Measurements from ENCODE around the gene TTLL3.
"Not testable (repeated sequence)": the region's sequence is repeated elsewhere in the genome, so short reads cannot be mapped to it uniquely, and the experiment has no call there.

TTLL3 gene, protein sequence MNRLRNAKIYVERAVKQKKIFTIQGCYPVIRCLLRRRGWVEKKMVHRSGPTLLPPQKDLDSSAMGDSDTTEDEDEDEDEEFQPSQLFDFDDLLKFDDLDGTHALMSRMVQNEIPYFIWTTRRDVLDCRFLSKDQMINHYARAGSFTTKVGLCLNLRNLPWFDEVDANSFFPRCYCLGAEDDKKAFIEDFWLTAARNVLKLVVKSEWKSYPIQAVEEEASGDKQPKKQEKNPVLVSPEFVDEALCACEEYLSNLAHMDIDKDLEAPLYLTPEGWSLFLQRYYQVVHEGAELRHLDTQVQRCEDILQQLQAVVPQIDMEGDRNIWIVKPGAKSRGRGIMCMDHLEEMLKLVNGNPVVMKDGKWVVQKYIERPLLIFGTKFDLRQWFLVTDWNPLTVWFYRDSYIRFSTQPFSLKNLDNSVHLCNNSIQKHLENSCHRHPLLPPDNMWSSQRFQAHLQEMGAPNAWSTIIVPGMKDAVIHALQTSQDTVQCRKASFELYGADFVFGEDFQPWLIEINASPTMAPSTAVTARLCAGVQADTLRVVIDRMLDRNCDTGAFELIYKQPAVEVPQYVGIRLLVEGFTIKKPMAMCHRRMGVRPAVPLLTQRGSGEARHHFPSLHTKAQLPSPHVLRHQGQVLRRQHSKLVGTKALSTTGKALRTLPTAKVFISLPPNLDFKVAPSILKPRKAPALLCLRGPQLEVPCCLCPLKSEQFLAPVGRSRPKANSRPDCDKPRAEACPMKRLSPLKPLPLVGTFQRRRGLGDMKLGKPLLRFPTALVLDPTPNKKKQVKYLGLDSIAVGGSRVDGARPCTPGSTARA

DNA sequence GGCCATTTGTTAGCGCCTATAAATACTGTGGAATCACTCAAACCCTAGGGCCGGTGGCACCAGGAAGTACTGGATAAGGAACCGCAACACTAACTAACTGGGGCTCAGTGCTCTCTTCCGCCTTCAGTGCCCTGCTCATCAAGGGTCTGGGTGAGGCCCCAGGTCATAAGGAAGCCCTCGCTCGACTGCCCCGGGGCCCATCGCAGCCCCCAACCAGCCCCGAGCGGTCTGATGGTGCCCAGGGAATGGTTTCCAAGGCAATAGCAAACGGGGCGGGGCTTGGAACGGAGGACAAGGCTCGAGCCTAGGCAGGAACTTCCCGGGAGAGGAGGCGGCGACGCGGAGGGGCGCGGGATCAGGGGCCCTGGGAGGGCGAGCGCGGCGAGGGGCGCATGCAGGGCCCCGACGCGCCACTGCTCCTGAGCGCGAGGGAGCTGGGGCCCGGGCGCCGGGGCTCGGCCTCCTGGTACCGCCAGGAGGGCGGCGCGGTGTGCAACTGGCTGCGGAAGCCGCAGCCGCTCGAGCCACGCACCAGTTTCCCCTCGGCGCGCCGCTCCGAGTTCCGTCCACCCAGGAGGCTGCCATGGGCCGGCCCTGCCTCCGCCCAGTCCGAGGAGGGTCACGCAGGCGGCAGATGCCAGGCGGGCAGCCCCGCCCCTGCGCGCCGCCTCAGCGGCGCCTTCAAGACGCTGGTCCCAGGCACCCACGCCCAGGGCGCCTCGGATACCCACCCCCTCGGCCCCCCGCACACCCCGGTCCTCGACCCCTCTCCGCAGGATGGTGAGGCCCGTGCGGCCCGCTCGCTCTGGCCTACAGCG, at the start of gene TTLL3:
TSS of gene TTLL3 (plus strand) at position 648 of the 818 bp plus-strand sequence. CDS start 400 bp downstream, outside the sequence.
- Histone ChIP-seq H3K27me3 (ENCODE audit: insufficient read depth, low read length) (no peaks in the 10 kb centered on the region), H2AFZ (ENCODE audit: low read depth, low read length) (no peak within 1 kb of the TSS), H3K36me3 (ENCODE audit: insufficient read depth, low read length) (peaks cover 48% of the 10 kb centered on the region), H3K4me3 (ENCODE audit: low read length) (no peak within 1 kb of the TSS), H3K9me3 (ENCODE audit: low read length) (no peaks in the 10 kb centered on the region), H3K4me1 (ENCODE audit: insufficient read depth, low read length) (no peaks in the 10 kb centered on the region)

DNA sequence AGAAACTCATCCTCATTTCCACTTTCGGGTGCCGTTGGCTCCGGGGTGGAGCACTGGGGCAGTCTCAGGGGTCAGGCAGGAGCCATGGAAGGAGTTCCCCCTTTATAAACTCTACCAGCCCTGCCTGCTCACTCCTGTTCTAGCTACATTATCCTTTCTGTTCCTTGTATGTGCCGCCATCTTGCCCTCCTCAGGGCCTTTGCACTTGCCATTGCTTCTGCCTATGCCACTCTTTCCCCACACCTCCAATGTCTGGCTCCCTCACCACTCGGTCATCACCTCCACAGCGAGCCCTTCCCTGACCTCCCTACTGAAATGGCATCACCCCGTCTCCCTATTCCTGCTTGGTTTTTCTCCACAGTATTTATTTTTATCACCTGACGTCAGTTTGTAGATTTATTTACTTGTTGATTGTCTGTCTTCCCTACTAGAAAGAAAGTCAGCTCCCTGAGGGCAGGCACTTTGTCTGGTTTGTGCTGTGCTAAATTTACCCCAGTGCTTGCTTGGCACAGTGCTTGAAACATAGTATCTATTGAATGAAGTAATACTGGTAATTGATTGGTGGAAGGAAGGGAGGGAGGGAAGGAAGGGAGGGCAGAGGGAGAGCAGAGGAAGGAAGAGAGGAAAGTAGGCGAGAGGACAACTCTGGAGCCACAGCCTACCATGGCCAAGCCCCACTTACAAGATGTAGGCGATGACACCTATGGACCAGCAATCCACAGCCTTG, 49.1 kb upstream of the TTLL3 start:
- peaks cover 51% of the 10 kb centered on the region for H3K36me3 ChIP-seq (ENCODE audit: insufficient read depth, low read length)
- no peak overlapping the region for H3K4me3 ChIP-seq (ENCODE audit: low read length)

DNA sequence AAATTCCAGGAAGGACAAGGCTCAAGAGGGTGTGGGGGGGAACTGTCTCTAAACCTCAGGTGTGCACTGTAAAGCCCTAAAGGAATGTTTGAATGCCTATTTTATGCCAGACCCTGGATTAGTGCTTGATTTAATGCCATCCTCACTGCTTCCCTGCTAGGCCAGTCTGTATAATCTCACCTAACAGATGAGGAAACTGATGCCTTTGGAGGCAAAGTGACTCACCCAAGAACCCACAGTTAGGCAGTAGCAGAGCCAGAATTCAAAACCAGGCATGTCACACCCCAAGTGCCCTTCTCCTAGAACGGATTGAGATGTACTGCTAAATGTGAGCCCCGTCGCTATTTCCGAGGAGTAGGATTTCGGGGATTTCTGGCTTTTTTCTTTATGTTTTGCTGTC, 48.1 kb upstream of the TTLL3 start:
- H3K4me1 ChIP-seq (ENCODE audit: insufficient read depth, low read length), result no peaks in the 10 kb centered on the region
- peaks cover 42% of the 10 kb centered on the region for H3K36me3 ChIP-seq (ENCODE audit: insufficient read depth, low read length)
- no peak overlapping the region for H3K4me3 ChIP-seq (ENCODE audit: low read length)
- no peaks in the 10 kb centered on the region for H3K27me3 ChIP-seq (ENCODE audit: insufficient read depth, low read length)
- no peaks in the 10 kb centered on the region for H3K9me3 ChIP-seq (ENCODE audit: low read length)
- no peak overlapping the region for H2AFZ ChIP-seq (ENCODE audit: low read depth, low read length)

More for the DNA sequence above, 49.1 kb upstream of the TTLL3 start:
- Histone ChIP-seq H3K9me3 (ENCODE audit: low read length) (no peaks in the 10 kb centered on the region), H3K4me1 (ENCODE audit: insufficient read depth, low read length) (no peaks in the 10 kb centered on the region), H3K27me3 (ENCODE audit: insufficient read depth, low read length) (no peaks in the 10 kb centered on the region), H2AFZ (ENCODE audit: low read depth, low read length) (no peak overlapping the region)

DNA sequence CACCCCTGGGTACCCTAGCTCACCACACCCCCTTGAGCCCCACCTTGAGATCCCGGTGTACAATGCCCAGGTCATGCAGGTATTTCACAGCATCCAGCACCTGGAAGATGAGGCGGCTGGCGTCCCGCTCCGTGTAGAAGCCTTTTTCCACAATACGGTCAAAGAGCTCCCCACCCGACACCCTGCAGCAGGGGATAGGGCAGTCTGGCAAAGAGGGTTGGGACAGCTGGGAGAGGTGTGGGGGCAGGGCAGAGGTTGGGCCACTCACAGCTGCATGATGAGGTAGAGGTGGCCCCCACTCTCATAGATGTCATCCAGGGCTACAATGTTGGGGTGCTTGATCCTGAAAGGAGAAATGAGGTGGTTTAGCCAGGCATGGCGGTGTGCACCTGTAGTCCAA, 47.2 kb upstream of the TTLL3 start:
- H3K36me3 ChIP-seq (ENCODE audit: insufficient read depth, low read length), result peaks cover 36% of the 10 kb centered on the region
- H3K27me3 ChIP-seq (ENCODE audit: insufficient read depth, low read length), result no peaks in the 10 kb centered on the region
- no peaks in the 10 kb centered on the region for H3K9me3 ChIP-seq (ENCODE audit: low read length)
- no peaks in the 10 kb centered on the region for H3K4me1 ChIP-seq (ENCODE audit: insufficient read depth, low read length)
- no peak overlapping the region for H3K4me3 ChIP-seq (ENCODE audit: low read length)
- no peak overlapping the region for H2AFZ ChIP-seq (ENCODE audit: low read depth, low read length)

DNA sequence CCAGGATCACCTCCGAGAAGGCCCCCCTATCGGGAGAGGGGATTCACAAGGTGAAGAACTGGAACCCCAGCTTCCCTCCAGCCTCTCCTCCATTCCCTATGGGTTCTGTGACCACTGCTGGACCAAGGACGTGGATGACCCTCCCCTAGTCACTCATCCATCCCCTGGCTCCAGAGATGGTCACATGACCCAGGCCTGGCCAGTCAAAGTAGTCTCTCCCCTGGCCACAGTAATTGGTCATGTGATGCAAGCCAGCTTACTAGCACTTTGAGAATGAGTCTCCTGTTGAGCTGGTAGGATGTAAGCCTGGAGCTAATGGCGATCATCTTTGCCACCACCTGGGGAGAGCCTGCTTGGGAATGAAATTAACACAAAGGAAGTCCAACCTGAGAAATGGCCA, 44.2 kb upstream of the TTLL3 start:
- Histone ChIP-seq H3K36me3 (ENCODE audit: insufficient read depth, low read length) (peaks cover 18% of the 10 kb centered on the region), H3K4me1 (ENCODE audit: insufficient read depth, low read length) (no peaks in the 10 kb centered on the region), H3K9me3 (ENCODE audit: low read length) (no peaks in the 10 kb centered on the region)

DNA sequence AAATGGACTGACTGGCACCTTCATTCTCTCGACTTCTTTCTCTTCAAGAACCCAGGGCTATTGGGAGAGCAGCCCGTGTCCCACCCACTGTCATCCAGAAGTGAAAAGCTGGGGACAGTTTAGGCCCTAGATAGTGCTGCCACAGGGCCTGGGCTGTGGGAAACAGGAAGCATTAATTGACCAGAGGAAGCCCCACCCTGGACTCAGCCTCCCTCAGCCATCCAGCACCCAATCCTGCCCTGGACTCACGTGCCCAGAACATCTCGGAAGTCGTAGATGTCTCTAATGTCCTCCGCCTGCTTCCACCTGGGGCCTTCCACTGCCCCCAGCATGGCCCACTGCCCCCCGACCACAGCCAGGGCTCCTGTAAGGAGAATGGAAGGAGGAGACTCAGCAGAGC, 42.6 kb upstream of the TTLL3 start:
- H3K27me3 ChIP-seq (ENCODE audit: insufficient read depth, low read length), result no peaks in the 10 kb centered on the region
- no peaks in the 10 kb centered on the region for H3K4me1 ChIP-seq (ENCODE audit: insufficient read depth, low read length)
- H3K4me3 ChIP-seq (ENCODE audit: low read length), result no peak overlapping the region
- no peak overlapping the region for H2AFZ ChIP-seq (ENCODE audit: low read depth, low read length)
- H3K36me3 ChIP-seq (ENCODE audit: insufficient read depth, low read length), result peaks cover 9% of the 10 kb centered on the region
- H3K9me3 ChIP-seq (ENCODE audit: low read length), result no peaks in the 10 kb centered on the region

More for the DNA sequence above, 44.2 kb upstream of the TTLL3 start:
- H3K27me3 ChIP-seq (ENCODE audit: insufficient read depth, low read length), result no peaks in the 10 kb centered on the region
- H2AFZ ChIP-seq (ENCODE audit: low read depth, low read length), result no peak overlapping the region
- no peak overlapping the region for H3K4me3 ChIP-seq (ENCODE audit: low read length)

DNA sequence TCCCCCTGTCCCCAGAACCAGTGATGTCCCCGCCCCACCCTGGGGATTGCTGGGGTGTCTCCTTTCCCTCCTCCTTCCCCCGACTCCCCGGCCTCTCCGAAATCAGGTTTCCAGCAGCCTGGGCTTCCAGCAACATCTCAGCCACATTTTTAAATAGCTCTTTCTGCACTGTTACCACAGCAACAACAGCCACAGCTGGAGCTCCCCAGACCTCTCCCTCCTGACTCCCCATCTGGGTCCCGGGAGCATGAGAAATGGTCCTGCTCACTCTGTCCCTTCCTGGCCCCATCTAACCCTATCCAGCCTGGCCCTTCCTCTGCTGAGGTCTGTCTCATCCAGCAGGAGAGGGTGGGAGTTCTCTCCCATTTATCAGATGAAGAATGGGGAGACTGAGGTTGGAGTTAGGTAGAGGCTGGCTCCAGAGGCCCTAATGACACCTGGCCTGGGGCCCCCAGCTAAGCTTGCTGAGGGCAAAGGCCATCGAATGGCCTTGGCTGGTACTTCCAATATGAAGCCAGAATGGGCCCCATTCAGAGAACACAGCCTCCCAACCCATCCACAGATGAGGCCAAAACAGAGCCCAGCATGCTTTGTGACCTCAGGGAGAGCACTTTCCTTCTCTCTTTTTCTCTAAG, 41.8 kb upstream of the TTLL3 start:
- peaks cover 3% of the 10 kb centered on the region for H3K36me3 ChIP-seq (ENCODE audit: insufficient read depth, low read length)
- no peak overlapping the region for H2AFZ ChIP-seq (ENCODE audit: low read depth, low read length)
- no peak overlapping the region for H3K4me3 ChIP-seq (ENCODE audit: low read length)
- H3K4me1 ChIP-seq (ENCODE audit: insufficient read depth, low read length), result no peaks in the 10 kb centered on the region
- H3K9me3 ChIP-seq (ENCODE audit: low read length), result no peaks in the 10 kb centered on the region
- H3K27me3 ChIP-seq (ENCODE audit: insufficient read depth, low read length), result no peaks in the 10 kb centered on the region

DNA sequence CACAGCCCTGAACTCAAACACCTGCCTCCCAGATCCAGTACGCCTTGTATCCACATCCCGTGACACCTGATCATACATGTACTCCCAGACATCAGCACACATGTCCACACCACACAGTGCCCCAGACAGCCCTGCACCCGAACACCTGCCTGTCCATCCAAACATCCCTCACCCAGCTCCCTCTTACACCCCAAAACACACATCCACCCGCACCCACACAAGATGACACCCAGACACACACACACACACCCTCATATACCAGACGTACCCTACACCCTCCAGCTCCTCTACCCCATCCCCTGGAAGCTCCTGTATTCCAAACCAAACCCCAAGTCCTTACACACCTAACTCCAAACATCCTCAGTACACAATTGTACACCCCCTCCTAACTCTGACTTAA, 41.0 kb upstream of the TTLL3 start:
- H3K4me1 ChIP-seq (ENCODE audit: insufficient read depth, low read length), result no peaks in the 10 kb centered on the region
- peaks cover 3% of the 10 kb centered on the region for H3K36me3 ChIP-seq (ENCODE audit: insufficient read depth, low read length)
- no peak overlapping the region for H2AFZ ChIP-seq (ENCODE audit: low read depth, low read length)
- no peaks in the 10 kb centered on the region for H3K9me3 ChIP-seq (ENCODE audit: low read length)
- H3K27me3 ChIP-seq (ENCODE audit: insufficient read depth, low read length), result no peaks in the 10 kb centered on the region
- H3K4me3 ChIP-seq (ENCODE audit: low read length), result peak overlapping the region; percentile 25

DNA sequence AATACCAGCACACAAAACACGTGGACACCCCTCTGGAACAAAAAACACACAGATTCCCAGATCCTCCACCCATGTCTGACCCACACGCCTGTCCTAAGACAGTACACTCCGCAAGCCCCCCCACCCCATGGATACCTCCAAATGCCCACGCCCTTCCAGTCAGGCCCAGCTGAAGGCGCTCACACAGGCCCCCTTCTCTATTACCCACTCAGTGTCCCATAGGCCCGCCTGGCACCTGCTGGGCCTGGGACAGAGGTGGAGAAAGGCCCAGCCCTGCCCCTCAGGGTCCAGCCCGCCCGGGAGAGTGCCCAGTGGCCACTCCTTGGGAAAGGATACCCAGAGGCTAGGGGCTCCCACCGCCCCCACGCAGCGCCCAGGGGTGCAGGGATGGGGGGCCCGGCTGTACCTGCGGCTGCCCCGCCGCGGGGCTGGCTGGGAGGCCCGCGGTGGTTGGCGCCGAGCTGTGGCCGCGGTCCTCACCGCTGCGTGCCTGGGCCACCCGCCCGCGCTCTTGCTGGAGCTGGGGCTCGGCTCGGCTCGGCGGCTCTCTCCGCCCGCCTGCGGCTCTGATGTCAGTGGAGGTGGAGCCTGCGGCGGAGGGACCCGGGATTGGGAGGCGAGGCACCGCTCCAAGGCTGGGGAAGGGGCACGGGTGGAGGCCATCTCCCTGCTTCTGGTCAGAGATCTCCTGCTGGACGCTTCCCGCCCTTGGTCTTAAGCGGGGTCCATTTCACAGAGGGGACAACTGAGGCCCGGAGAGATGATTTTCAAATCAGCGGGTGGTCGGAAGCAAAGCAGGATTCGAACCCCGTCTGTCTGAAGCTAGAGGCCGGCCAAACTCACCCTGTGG, 40.4 kb upstream of the TTLL3 start, which contains the start of gene CAMK1:
TSS of gene CAMK1 (minus strand) at position 522 of the 850 bp plus-strand sequence. CDS start 2,198 bp downstream, outside the sequence.
- peak within 1 kb of the TSS; percentile 25 for H3K4me3 ChIP-seq (ENCODE audit: low read length)

DNA sequence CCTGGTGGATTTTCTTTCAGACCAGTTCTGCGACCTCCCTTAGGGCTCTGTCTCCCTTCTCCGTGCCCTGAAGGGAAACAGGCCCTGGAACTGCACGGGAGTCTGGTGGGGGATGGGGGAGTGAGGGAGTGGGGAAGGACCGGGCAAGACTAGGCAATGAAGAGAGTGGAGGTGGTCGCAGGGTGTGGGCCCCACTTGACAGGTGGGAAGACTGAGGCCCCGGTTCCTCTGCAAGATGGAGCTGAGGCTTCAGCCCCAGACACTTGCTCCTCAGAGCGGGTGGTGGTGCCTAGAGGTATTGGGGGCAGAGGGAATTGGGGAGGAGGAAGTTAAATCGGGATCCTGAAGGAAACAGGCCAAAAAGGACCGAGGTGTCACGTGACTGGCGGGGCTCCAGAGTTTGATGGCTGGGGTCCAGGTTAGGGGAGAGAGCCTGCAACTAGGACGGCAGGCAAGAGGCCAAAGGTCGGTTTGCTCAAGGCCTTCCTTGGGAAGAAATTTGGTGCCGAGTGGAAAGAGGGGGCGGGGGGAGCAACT, 39.7 kb upstream of the TTLL3 start:
- Histone ChIP-seq H3K4me1 (ENCODE audit: insufficient read depth, low read length) (no peaks in the 10 kb centered on the region), H3K9me3 (ENCODE audit: low read length) (no peaks in the 10 kb centered on the region), H3K27me3 (ENCODE audit: insufficient read depth, low read length) (no peaks in the 10 kb centered on the region), H3K36me3 (ENCODE audit: insufficient read depth, low read length) (peaks cover 3% of the 10 kb centered on the region), H3K4me3 (ENCODE audit: low read length) (no peak overlapping the region), H2AFZ (ENCODE audit: low read depth, low read length) (no peak overlapping the region)

More for the DNA sequence above, 40.4 kb upstream of the TTLL3 start, which contains the start of gene CAMK1:
- H3K36me3 ChIP-seq (ENCODE audit: insufficient read depth, low read length), result peaks cover 3% of the 10 kb centered on the region
- no peak within 1 kb of the TSS for H2AFZ ChIP-seq (ENCODE audit: low read depth, low read length)
- no peaks in the 10 kb centered on the region for H3K4me1 ChIP-seq (ENCODE audit: insufficient read depth, low read length)
- H3K27me3 ChIP-seq (ENCODE audit: insufficient read depth, low read length), result no peaks in the 10 kb centered on the region
- H3K9me3 ChIP-seq (ENCODE audit: low read length), result no peaks in the 10 kb centered on the region

DNA sequence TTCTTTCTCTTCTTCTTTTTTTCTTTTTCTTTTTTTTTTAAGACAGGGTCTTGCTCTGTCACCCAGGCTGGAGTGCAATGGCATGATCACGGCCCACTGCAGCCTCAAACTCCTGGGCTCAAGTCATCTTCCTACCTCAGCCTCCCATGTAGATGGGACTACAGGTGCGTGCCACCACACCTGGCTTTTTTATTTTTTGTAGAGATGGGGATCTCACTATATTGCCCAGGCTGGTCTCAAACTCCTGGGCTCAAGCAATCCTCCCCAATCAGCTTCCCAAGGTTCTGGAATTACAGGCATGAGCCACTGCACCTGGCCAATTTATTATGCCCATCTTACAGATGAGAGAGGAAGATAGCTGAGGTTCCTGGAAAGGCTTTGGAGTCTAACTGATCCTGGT, 39.1 kb upstream of the TTLL3 start:
- H3K4me3 ChIP-seq (ENCODE audit: low read length); H3K27me3 ChIP-seq (ENCODE audit: insufficient read depth, low read length); H3K9me3 ChIP-seq (ENCODE audit: low read length); H3K36me3 ChIP-seq (ENCODE audit: insufficient read depth, low read length); H3K4me1 ChIP-seq (ENCODE audit: insufficient read depth, low read length); H2AFZ ChIP-seq (ENCODE audit: low read depth, low read length): not testable (repeated sequence)

Measured in neuron (in vitro differentiated cells).